Gastrocnemius medialis (tissue), 4 donors: Measurements from ENCODE around the gene VAC14. TPM values are rescaled to one million over a fixed set of nuclear protein-coding genes. Genes with fewer than 3 reads are reported as not detected.
A peak's percentile ranks its signal among the peaks of the same experiment; 100 is the strongest.

ENCODE experiments used
- ATAC-seq, 2 donors: fragments of 150-250 bp; one replicate each; pipeline ENCODE4 v1.9.1; 2016
- DNase-seq, 2 donors: peaks; one replicate each; pipeline ENCODE4 v3.0.0-alpha.2; 2019
- H3K27ac ChIP-seq, 4 donors: fragments of 200-600 bp; sonication (generic); 1 replicate in 1 of 4; 2 replicates in 3 of 4; pipeline ENCODE4 v1.5.1; 2016 to 2018; ENCODE audit warnings: mild to moderate bottlenecking in 2 of 4, moderate library complexity in 1 of 4
- H3K27me3 ChIP-seq, 3 donors: fragments of 200-600 bp; sonication (generic) in 2 of 3; 1 replicate in 1 of 3; 2 replicates in 2 of 3; pipeline versions ENCODE4 v1.5.1 to v1.6.0; 2016 to 2019; ENCODE audit warnings: mild to moderate bottlenecking in 1 of 3, moderate library complexity in 1 of 3
- H3K36me3 ChIP-seq, 2 donors: fragments of 200-600 bp; sonication (generic) in 1 of 2; one replicate each; pipeline ENCODE4 v1.5.1; 2017 to 2018
- H3K4me1 ChIP-seq, 2 donors: fragments of 200-600 bp; sonication (generic) in 1 of 2; one replicate each; pipeline ENCODE4 v1.5.1; 2016 to 2017; ENCODE audit warnings: mild to moderate bottlenecking in 2 of 2
- H3K4me3 ChIP-seq, 4 donors: fragments of 200-600 bp; sonication (generic) in 3 of 4; 1 replicate in 1 of 4; 2 replicates in 3 of 4; pipeline ENCODE4 v1.5.1; 2016 to 2019; ENCODE audit warnings: mild to moderate bottlenecking in 2 of 4
- H3K9me3 ChIP-seq, 3 donors: fragments of 200-600 bp; sonication (generic) in 2 of 3; 1 replicate in 1 of 3; 2 replicates in 2 of 3; pipeline ENCODE4 v1.5.1; 2016 to 2019
- CTCF ChIP-seq, 5 experiments: fragments of 450-650 bp in 3 of 5; fragments of 200-600 bp in 2 of 5; sonication (generic) in 2 of 5; IDR thresholded peaks in 4 of 5; conservative IDR thresholded peaks in 1 of 5; 1 replicate in 4 of 5; 2 replicates in 1 of 5; pipeline ENCODE4 v1.5.1; 2016 to 2019; ENCODE audit warnings: antibody characterized with exemption in 5 of 5, mild to moderate bottlenecking in 3 of 5, moderate library complexity in 3 of 5
- POLR2A ChIP-seq, 2 donors: fragments of 450-650 bp; IDR thresholded peaks; one replicate each; pipeline ENCODE4 v1.6.1; 2017; ENCODE audit warnings: antibody characterized with exemption in 2 of 2, mild to moderate bottlenecking in 2 of 2, moderate library complexity in 2 of 2
- in situ Hi-C, 4 donors: fragments of 200-750 bp; cut with MboI; loops; one replicate each; pipeline versions ENCODE4 v1.15.0 to v1.8.0; 2017; ENCODE audit warnings: low sequenced_read_pairs in 4 of 4
- intact Hi-C: fragments of 100-400 bp; cut with DNase I; formaldehyde crosslinking; loops from one replicate; pipeline ENCODE4 v1.15.1; 2023; ENCODE audit warnings: low total_unique reads
- total RNA-seq, 4 donors: library from RNA; depleted of rRNA; stranded (reverse); fragments of >200 nt; gene quantifications; one replicate each; pipeline versions ENCODE4 v1.1.0 to v1.2.3, GENCODE V29; 2016

Gene VAC14
- total RNA-seq, 4 donors from 2014 or later, result 19.8 to 30.9 (median 27.0) TPM

- peaks cover 46 to 54% of the 10 kb centered on the region in 2 donors for H3K4me1 ChIP-seq
- H3K4me3 ChIP-seq, result no peak overlapping the region
- no peaks in the 10 kb centered on the region for H3K27me3 ChIP-seq
- intact Hi-C loops, result no loop called here
- DNase-seq (no peak), ATAC-seq (no peak)
- TF ChIP-seq CTCF (IDR thresholded peaks at IDR 0.05 in 4 of 5, conservative IDR thresholded peaks at IDR 0.05 in 1 of 5) (no peak), POLR2A (IDR thresholded peaks at IDR 0.05) (no peak)
- no peaks in the 10 kb centered on the region for H3K9me3 ChIP-seq
- H3K36me3 ChIP-seq, result peaks cover 0 to 10% of the 10 kb centered on the region in 2 donors
- in situ Hi-C loops, result loop anchor here (25.0 kb wide), 1 partner anchor 217 kb away; no protein-coding TSS in a partner anchor
- H3K27ac ChIP-seq, result no peak overlapping the region
Observed at GRCh38 chr16:70754371-70754770, 46.6 kb downstream of the VAC14 start.

GRCh38 chr16:70753694-70754325, 47.1 kb downstream of the VAC14 start:
- Histone ChIP-seq H3K27me3 (no peaks in the 10 kb centered on the region), H3K4me1 (peaks cover 47 to 54% of the 10 kb centered on the region in 2 donors), H3K9me3 (no peaks in the 10 kb centered on the region), H3K27ac (peak overlapping the region in 1 of 4 donors; percentile 85), H3K36me3 (peaks cover 0 to 5% of the 10 kb centered on the region in 2 donors), H3K4me3 (no peak overlapping the region)
- in situ Hi-C loops (loop anchor here (25.0 kb wide), 1 partner anchor 217 kb away; no protein-coding TSS in a partner anchor), intact Hi-C loops (no loop called here)
- TF ChIP-seq CTCF (IDR thresholded peaks at IDR 0.05 in 4 of 5, conservative IDR thresholded peaks at IDR 0.05 in 1 of 5) (no peak), POLR2A (IDR thresholded peaks at IDR 0.05) (no peak)
- ATAC-seq (no peak), DNase-seq (no peak)

- in situ Hi-C loops, result loop anchor here (25.0 kb wide), 1 partner anchor 216 kb away; no protein-coding TSS in a partner anchor
Observed at GRCh38 chr16:70753228-70753627, 47.7 kb downstream of the VAC14 start.

GRCh38 chr16:70752426-70752825, 48.5 kb downstream of the VAC14 start:
- peak overlapping the region; percentile 81 to 88 (median 83) for H3K27ac ChIP-seq
- H3K27me3 ChIP-seq, result no peaks in the 10 kb centered on the region
- no peak for TF ChIP-seq POLR2A (IDR thresholded peaks at IDR 0.05)
- no peak for TF ChIP-seq CTCF (IDR thresholded peaks at IDR 0.05 in 4 of 5, conservative IDR thresholded peaks at IDR 0.05 in 1 of 5)
- intact Hi-C loops, result no loop called here
- in situ Hi-C loops, result loop anchor here (25.0 kb wide), 1 partner anchor 215 kb away; no protein-coding TSS in a partner anchor
- no peaks in the 10 kb centered on the region for H3K9me3 ChIP-seq
- ATAC-seq, result no peak
- no peaks in the 10 kb centered on the region for H3K36me3 ChIP-seq
- peaks cover 56 to 64% of the 10 kb centered on the region in 2 donors for H3K4me1 ChIP-seq
- DNase-seq, result no peak
- no peak overlapping the region for H3K4me3 ChIP-seq

More at GRCh38 chr16:70753228-70753627, 47.7 kb downstream of the VAC14 start:
- no peaks in the 10 kb centered on the region for H3K27me3 ChIP-seq
- H3K27ac ChIP-seq, result peak overlapping the region in 2 of 4 donors; percentile 85 to 88
- DNase-seq (peak in 1 of 2 donors; percentile 64), ATAC-seq (peak in 1 of 2 donors; percentile 7)
- TF ChIP-seq POLR2A (IDR thresholded peaks at IDR 0.05) (no peak), CTCF (IDR thresholded peaks at IDR 0.05 in 4 of 5, conservative IDR thresholded peaks at IDR 0.05 in 1 of 5) (no peak)
- H3K4me3 ChIP-seq, result no peak overlapping the region
- peaks cover 48 to 56% of the 10 kb centered on the region in 2 donors for H3K4me1 ChIP-seq
- no peaks in the 10 kb centered on the region for H3K9me3 ChIP-seq
- intact Hi-C loops, result no loop called here
- H3K36me3 ChIP-seq, result no peaks in the 10 kb centered on the region
